SHP77 treated with DMSO at 0.1 percent for 48 hours (cell line): ENCODE measurements around the gene SALL1.

Source experiments
- DNase-seq: peaks from one replicate; lab custom pipeline; 2025; lab: John Stamatoyannopoulos, UW

Gene SALL1

DNA sequence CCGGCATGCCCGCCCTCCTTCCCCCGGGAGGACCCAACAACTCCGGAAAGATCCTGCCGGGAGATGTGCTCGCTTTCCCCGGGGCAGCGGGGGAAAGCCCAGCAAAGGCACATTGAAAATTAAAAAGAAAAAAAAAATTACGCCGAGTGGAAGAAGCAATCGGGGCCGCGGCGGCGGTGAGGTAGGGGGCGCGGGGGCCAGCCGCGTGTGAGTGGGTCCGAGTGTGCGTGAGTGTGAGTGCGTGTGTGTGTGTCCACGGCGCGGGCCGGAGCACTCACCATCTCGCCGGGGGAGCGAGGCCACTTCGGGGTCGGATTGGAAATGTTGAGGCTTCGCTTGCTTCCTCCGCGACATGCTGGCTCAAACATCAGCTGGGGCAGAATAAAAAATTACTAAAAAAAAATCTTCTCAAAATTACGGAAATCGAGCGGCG, at the start of gene SALL1:
Gene SALL1, minus strand, starts transcription at position 383 of the 433 bp plus-strand sequence. Its CDS starts 29 bp downstream, at position 354.
- DNase-seq: no peak

DNA sequence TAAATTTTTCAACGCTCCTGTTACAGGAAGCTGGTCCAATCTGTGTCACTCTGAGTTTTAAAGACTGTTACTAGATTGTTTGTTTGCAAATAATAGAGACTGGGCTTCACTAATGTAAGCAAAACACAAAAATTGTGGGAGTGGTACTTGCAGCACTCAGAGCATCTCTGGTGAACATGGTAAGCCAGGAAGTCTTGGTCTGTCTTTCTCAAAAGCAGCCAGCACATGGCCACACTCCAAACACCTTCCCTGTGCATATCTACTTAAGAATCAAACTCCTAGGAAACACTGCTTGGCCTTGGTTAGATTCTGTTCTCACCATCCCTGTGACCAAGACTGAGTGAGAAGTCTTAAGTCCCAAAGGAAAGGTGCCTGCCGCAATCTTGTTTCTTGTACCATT, 49.7 kb upstream of the SALL1 start:
- DNase-seq: no peak

DNA sequence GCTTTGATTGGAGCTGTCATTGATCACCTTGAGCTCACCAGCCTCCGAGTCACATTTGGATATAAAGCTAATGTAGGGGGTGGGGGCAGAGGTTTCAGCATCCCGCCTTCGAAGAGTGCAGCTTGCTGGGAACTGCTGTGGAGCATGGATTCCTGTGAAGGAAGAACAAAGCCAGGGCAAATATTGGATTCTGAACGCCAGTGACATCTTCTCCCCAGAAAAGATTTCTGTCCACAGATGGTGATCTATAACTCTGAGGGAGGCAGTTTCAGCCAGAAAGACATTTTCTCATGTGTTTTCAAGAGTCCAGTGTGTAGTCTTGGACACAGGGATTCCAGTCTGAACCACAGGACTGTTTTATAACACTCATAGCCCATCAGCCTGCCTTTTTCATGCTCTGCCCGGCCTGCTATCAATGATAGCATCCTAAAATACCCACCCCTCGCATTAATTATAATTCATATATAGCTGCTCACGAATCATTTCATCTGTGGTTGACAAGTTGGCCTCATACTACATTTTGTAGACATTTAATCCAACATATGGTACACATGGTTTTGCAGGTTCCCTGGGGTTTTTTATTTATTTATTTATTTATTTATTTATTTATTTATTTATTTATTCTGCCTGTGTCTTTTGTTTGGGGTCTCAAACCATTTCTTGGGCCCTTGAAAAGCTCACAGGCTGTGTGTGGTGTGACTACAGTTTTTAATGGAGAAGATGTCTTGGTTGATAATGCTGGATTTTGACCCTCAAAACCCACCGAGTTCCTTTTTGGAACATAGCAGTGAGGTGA, 47.1 kb upstream of the SALL1 start:
- DNase-seq: no peak

DNA sequence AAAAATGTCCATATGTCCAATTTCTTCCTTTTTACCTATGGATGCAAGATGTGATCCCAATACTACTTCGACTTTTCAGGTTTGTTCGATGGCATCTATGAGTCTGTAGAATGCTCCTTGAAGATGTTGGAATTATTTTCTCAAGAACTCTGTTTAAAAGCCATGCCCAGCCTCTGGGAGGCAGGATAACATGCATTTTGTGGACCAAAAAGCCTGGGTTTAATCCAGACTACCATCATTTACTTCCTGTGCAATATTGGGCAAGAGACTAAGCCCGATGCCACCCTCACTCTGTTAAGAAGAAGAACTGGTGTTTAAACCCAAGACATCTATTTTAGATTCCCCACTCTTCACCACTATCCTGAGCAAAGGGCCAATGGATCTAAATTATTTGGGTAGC, 42.8 kb upstream of the SALL1 start:
- no peak for DNase-seq

DNA sequence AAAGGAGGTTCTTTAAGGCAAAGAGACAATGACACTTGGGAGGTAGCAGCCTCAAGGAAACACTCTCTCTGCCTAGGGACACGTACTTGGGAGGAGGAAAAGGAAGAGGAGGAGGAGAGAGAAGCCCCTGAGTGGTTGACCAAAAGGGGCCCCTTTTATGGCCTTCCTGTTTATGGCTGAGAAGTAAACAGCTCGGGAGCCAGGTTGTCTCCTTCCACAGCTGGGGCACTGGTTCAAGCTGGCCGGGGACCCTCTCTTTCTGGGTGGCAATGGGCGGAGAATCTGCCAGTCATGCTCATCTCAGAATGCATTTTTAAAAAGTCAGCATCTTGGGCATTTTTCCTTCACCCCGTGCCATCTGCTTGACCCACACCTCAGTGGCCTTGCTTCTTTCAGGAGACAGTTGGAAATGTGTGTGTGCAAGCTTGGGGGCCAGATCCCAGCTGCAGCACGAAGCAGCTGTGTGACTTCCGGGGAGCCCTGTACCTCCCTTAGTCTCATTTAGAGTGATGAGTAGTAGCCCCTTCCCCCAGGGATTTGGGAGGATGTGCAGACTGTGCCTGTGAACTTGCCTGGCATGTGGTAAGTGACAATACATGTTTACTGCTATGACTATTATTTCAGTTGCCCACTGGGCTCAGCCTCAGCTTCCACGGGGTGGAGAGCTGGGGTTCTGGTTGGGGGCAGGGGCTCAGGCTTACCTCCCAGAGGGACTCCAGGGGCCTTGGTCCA, 33.8 kb upstream of the SALL1 start:
- DNase-seq: no peak

DNA sequence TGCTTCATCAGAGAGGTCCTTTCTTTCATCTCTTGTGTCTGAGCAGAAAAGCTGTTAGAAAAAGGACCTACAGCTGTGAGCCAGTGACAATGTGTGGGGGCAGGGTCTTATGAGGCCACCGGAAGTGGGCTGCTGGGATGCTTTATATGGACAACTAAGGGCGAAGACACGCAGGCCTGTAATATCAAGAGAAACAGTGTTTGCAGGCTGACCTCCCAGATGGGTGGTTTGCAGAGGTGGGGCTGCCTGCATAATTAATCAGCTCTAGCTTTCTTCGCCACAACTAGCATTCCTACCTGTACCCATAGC, 30.4 kb upstream of the SALL1 start:
- DNase-seq: no peak

DNA sequence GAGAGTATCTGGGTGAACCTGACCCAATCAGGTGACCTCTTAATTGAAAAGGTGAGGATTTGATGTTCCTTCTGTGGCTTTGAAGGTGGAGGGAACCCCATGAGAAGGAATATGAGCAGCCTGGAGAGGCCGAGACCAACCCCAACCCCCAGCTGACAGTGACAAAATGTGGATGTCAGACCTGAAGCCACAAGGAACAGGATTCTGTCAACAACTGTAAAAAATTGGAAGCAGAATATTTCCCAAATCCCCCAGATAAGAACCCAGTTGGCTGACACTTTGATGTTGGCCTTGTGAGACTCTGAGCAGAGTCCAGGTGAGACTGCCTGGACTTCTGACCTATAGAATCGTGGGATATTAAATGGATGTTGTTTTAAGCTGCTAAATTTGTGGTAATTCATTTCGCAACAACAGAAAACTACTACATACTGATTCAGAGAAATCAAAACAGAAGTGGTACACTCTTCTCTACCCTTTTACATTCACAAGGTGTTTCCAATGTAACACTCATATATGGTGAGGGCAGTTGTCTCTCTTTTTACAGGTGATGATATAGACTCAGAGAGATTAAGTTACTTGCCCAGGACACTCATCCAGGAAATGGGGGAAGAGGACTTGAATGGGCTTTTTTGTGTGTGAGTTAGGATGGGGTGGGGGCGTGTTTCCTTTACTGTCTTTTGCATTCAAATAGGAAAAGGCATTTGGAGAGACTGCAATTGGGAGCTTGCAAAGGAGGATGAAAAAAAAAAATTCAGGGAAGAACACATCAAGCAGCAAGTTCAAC, 29.8 kb upstream of the SALL1 start:
- DNase-seq: no peak

DNA sequence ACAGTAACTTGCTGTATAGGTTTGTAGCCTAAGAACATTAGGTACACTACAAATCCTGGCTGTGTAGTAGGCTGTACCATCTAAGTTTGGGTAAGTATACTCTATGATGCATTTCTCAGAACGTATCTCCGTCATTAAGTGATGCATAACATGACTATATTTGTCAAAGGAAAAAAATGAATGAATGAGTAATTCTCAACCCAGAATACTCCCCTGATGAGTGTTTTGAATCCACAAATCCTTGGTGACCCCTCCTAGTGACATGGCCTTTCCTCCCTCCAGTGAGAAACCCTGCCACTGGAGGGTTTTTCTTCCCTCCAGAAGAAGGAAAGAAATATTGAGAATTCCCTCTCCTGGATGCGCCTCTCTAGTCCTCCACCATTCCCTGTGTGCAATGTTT, 24.0 kb upstream of the SALL1 start:
- no peak for DNase-seq

DNA sequence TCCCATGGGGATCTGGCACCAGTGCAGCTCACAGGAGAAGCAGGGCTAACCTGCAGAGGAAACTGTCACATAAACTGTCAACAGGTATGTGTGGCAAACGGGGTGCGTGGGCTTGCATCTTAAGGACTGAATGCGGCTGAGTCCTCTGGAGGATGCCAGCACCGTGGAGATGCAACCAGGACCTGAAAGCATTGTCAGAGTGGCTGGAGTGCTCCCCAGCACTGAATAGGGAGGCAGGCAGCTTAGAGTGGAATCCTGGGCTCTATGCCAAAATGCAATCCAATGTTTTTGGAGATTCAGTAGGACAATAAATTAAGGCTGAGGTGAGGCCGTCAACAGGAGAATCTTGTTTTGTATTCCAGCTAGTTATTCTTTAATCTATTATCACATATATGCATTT, 21.3 kb upstream of the SALL1 start:
- no peak for DNase-seq

DNA sequence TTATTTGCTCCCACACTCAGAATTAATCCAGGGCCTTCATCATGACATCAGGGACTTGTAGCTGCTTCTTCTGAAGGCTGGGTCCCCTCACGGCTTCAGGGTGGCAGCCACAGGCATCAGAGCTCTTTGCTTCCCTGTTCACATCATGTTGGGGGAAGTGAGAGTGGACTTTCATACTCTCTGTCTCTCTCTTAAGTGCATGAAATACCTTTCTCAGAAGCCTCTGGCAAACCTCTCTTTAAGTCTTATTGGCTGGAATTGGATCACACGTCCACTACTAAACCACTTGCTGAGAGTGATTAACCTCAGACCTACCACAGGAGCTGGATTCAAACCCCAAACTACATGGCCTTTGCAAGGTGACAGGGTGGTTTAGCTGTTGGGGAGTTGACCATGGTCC, 17.7 kb upstream of the SALL1 start:
- no peak for DNase-seq

DNA sequence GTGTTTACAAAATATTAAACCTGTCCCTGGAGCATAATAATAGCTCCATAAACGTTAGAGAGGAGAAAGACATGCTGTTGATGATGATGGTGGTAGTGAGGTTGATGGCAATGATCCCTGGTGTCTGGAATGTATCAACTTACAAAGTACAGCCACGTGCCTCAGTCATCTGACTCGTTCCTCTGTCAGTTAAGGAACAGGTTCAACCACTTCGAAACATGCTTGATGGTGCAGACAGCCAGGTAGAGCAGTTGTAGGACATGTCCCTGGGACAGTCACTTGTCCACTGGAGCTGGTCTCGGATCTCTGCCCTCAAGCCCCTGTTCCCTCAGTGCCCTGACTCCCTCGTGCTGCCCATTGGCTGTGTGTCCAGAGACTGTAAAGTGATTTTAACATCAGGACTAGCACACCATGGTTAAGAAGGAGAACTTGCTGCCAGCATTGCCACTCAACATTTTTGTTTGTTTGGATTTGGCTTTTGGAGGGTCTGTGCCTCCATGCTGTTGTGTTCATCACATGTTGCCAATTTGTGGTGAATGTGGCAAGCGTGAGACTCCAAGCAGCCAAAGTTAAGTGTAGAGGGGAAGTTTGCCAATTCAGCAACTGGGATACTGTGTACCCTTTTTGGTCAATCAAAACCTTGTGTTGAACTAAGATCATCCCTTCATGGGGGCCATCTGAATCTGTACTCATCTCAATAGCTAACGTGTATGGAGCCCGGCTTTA, 16.3 kb upstream of the SALL1 start:
- DNase-seq: no peak

DNA sequence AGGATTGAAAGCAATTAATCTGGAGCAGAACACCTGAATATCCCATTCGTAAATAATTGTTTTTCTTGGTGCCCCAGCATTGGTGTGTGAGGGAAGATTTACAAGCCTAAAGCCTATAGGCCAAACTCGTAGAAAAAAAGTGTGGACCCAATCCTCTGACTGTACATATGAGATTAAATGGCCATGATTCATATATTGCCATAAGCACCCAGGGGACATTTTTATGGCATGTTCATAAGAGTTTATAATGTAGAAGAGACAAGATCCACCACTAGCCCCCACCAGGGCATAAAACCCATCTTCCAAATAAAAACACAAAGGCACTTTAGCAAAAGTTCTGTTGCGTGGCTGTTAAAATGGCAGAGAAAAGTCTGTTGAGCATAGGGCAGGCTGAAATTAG, 15.5 kb upstream of the SALL1 start:
- DNase-seq: no peak

DNA sequence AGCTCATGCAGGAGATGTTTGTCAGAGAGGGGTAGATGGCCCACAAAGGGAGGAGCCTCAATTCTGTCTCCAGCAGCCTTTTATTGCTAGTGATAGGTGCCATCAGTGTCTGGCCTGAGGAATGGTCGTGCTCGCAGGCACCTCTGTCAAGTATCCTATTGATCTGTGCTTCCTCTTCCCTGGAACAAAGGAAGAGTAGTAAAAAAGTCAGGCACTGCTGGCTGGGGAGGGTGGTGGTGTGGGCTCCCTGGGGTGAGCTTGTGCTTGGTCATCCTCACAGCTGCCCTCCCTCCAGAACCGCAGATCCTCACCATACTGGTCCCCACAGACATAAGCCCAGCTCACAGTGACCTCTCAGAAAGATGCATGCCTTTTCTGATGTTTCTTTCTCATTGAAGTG, 15.0 kb upstream of the SALL1 start:
- DNase-seq: no peak

DNA sequence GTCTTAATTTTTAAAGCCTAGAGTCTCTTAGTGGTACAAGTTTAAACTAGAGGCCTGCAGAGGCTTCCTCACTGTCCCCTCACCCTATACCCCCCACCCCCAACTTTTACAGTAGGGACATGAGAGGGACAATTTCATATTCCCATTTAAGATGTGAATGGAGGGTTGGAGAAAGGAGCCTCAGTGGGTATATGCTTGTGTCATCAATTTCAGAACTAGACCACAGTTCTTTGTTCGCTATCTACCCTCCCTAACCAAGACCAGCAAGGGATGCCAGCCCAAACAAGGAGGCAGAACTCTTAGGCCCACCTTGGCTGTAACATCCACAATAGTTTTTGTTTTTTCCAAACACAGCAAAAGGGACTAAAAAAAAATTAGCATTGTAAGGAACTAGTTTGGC, 14.0 kb upstream of the SALL1 start:
- DNase-seq: no peak

DNA sequence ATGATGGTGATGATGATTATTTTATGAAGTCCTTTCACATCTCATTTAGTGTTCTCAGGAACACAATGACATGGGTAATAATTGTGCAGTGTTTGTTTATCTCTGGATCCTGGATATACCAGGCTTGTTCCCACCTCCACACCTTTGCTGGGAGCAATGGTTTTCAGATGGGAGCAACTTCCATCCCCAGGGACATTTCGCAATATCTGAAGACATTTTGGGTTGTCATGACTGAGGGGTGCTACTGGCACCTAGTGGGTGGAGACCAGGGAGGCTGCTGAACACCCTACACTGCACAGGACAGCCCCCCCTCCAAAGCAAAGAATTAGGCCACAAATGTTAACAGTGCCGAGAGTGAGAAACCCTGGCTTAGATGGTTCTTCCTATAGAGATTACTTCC, 13.5 kb upstream of the SALL1 start:
- DNase-seq: no peak

DNA sequence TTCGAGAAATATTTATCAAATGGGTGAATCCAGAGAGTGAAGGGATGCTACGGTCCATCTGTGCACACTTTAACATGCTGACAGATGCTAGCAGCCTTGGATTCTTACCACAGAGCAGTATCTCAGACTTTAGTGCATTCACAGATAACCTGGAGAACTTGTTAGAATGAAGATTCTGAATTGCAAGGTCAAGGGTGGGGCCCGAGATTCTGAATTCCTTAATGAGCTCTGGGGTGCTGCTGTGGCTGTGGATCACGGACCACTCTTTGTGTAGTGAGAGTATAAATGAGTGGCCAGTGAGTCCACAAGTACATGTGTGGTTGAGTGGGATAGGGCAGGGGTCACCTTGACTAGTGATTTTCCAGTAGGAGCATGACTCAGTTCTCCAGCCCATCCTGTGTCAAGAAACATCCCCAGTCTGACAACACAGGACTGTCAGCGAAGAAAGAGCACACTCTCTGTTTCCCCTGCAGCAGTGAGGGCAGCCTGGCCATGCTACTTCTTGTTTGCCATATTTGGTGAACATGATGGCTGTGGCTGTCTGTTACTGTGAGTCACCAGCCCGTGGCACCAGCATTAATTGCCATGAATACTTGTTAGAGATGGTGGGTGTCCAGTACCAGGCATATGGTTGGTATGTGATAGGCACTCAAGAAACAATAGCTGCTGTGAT, 13.0 kb upstream of the SALL1 start:
- no peak for DNase-seq

DNA sequence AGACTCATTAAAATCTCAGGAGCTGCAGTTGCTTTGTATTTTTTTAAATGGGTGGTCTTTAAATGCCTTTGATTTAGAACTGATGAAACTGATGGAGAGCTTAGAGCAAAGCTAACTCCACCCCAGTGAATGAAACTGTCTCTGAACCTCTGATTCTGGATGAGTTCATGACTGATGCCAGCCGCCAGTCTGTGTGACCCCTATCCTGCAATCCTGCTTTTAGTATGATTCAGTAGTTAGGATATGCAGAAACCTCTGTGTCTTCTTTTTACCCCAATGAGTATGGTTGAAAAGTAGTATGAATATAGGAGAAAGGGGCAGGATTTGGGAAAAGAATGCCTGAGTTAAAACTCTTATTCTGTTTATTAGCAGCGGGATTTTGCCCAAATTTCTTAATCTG, 12.3 kb upstream of the SALL1 start:
- DNase-seq: no peak

DNA sequence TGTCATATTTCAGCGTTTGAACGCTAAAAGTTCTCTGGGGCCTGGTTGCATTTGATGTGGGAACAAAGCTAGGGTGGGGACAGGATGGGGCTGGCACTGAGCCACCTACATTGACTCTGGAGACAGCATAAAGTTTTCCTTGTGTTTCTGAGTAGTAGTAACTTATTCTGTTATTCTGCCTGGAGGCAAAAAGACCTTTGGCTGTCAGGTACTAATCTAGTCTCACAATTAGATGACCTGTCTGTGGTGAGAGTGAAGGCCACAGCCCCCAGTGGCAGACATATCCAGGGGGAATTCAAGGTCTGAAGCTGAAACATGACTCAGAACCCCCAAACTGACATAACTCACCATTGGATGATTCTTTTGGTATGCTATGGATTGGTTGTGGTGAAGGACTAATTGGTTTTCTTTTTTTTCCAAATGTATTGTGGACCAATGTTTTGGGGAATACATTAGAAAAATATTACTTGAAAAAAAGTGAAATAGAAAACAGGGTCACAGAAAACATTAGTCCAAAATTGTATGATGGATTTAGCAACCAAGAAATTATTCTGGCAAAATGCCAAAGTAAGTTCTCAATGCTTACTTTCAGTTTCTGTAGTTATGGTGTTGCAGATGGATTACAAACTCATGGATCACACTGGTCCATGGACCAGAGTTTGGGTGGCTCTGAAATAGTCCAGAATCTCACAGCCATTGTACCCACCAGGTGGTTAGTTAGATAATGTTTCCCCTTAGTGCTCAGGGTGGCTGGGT, 10.5 kb upstream of the SALL1 start:
- no peak for DNase-seq

DNA sequence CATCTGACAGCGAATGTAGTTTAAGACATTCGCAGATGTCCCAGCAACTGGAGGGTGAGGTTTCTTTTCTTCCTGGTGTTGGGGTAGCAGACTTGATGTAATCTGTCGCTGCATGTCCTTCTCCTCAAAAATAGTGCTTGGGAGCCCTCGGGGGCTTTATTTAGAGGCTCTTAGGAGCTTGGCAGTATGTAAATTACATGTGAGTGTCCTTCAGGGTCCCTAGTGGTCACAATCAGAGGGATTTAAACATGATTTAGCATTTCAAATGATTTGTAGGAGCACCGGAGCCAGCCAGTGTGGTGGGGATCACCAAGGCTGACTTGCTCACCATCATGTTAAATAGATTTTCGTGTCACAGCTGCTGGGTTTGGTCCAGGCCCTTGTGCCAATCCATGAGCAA, 8.8 kb upstream of the SALL1 start:
- no peak for DNase-seq

DNA sequence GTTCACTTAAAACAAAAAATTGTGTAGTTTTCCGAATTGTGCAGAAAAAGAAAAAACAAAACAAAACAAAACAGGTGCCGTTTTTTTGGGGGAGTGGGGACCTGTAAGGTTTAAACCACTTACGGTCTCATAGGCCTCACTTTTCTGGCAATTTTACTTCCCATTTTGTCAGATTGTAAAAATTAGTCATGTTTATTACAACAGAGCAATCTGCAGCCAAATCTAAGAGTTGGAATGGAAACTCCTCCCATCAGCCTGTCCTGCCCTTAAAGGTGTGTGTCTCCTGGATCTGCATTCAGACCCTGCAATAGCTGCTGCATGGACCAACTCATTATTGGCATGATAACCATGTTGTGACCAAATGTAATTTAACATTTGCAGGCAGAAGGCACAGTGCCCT, 8.2 kb upstream of the SALL1 start:
- DNase-seq: no peak

DNA sequence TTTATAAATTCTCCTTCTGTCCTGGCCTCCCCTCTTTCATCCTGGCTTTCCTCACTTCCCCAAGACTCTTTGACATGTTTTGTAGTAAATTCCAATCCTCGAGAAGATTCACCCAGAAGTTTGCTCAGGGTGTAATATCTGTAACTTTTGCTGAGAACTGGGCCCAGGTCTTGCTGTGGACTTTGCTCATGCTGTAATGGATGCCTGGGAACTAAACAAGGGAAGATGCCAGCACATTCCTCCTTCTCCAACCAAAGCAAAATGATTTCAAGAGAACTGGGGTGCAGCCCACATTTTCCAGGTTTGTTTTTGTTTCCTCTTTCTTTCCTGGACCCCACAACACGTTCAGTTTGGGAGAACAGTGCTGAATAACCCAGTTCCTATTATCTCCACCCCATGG, 6.6 kb upstream of the SALL1 start:
- DNase-seq: no peak
